Mucosa of descending colon (tissue), 3 donors: Measurements from ENCODE around the gene FOXA1. TPM values are rescaled to one million over a fixed set of nuclear protein-coding genes. Genes with fewer than 3 reads are reported as not detected.

Source experiments
- ATAC-seq: fragments of 200-7000 bp; cut with Tn5 transposase; one replicate; pipeline ENCODE4 v1.9.1; 2020; ENCODE audit warnings: mild to moderate bottlenecking, moderate library complexity
- DNase-seq, 3 donors: peaks; one replicate each; pipeline ENCODE4 v3.0.0-alpha.2; 2020
- H3K36me3 ChIP-seq: fragments of 200-600 bp; one replicate; pipeline ENCODE4 v1.8.0; 2021; ENCODE audit warnings: low read depth, mild to moderate bottlenecking
- H3K4me1 ChIP-seq: fragments of 200-600 bp; one replicate; pipeline ENCODE4 v1.8.0; 2021; ENCODE audit warnings: low read depth, mild to moderate bottlenecking
- H3K4me3 ChIP-seq: fragments of 200-600 bp; one replicate; pipeline ENCODE4 v1.8.0; 2021; ENCODE audit warnings: mild to moderate bottlenecking
- H3K9me3 ChIP-seq: fragments of 200-600 bp; one replicate; pipeline ENCODE4 v1.8.0; 2021; ENCODE audit warnings: mild to moderate bottlenecking
- intact Hi-C, 2 donors: fragments of 100-400 bp; cut with DNase I in 1 of 2; cut with micrococcal nuclease in 1 of 2; formaldehyde crosslinking; loops; one replicate each; pipeline versions ENCODE4 v1.11.0 to v1.11.1; 2022; cut with DNase I, micrococcal nuclease
- total RNA-seq, 3 donors: library from RNA; stranded (reverse); fragmentation: NEBNext Ultra II Directional in 2 of 3; extraction: Animal tissue kit (Norgen Biotek cat#: 25700) in 2 of 3; gene quantifications; one replicate each; pipeline versions ENCODE4 v1.2.1 to v1.2.4, GENCODE V29; 2021 to 2023
- TF ChIP-seq, protein P1 (sequence below): fragments of 200-600 bp; IDR thresholded peaks from one replicate; pipeline ENCODE4 v1.8.0; 2022; ENCODE audit warnings: antibody characterized with exemption, mild to moderate bottlenecking
- donor health status: DM: no; HTN: no; CAD: no; lungs with moderate emphysema.
- donor health status: DM: no; HTN: no; CAD: no.
- donor health status: DM: no; HTN: yes; CAD: no.

The FOXA1 gene
- total RNA-seq, 3 donors from 2014 or later, result 21.1 to 73.3 (median 64.5) TPM

DNA sequence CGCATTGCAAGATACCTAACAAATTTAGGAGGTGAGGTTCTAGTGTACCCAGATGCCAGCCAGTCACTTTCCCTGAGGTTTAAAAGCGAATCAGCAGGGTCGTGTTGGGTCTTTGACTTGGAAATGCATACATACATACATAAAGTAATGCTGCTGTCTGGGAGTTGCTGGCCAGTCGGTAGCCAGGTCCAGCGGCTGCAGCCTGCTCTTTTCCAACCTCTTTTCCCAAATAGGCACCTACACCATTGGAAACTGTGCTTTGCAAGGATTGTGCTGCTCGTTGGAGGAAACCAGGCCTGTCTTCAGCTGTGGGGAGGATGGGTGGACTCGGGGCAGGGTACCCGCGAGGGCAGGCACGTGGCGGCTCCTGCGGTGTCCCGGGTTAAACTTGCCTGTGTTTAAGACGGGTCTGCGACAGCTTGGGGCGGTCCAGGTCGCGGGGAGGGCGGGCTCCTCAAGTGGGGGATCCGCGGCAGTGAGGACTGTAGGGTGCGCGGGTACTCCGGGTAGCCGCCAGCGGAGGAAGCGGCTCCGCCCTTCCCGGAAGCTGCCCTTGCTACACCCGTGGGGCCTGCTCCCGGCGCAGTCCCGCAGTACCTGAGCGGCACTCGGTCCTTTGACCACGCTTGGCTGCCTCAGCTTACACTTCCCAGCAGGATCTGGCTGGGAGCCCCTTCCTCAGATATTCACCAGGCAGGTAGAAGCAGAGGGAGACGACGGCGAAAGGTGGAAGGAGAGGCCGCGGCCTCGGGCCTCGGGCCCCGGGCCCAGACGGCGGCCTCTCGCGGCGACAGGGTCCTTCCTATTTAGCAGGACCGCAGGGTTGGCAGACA is 3.1 kb upstream of the FOXA1 start:
- TF ChIP-seq, protein P1, sequence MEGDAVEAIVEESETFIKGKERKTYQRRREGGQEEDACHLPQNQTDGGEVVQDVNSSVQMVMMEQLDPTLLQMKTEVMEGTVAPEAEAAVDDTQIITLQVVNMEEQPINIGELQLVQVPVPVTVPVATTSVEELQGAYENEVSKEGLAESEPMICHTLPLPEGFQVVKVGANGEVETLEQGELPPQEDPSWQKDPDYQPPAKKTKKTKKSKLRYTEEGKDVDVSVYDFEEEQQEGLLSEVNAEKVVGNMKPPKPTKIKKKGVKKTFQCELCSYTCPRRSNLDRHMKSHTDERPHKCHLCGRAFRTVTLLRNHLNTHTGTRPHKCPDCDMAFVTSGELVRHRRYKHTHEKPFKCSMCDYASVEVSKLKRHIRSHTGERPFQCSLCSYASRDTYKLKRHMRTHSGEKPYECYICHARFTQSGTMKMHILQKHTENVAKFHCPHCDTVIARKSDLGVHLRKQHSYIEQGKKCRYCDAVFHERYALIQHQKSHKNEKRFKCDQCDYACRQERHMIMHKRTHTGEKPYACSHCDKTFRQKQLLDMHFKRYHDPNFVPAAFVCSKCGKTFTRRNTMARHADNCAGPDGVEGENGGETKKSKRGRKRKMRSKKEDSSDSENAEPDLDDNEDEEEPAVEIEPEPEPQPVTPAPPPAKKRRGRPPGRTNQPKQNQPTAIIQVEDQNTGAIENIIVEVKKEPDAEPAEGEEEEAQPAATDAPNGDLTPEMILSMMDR, result no peak
- DNase-seq (peak; percentile 76 to 84 (median 80)), ATAC-seq (peak; percentile 55)
- no peaks in the 10 kb centered on the region for H3K9me3 ChIP-seq
- H3K36me3 ChIP-seq, result peaks cover 4% of the 10 kb centered on the region
- peaks cover 5% of the 10 kb centered on the region for H3K4me1 ChIP-seq
- H3K4me3 ChIP-seq, result no peak overlapping the region
- intact Hi-C loops, result loop anchor here in 1 of 2 donors (10.0 kb wide), 1 partner anchor 353 kb away; no protein-coding TSS in a partner anchor

DNA sequence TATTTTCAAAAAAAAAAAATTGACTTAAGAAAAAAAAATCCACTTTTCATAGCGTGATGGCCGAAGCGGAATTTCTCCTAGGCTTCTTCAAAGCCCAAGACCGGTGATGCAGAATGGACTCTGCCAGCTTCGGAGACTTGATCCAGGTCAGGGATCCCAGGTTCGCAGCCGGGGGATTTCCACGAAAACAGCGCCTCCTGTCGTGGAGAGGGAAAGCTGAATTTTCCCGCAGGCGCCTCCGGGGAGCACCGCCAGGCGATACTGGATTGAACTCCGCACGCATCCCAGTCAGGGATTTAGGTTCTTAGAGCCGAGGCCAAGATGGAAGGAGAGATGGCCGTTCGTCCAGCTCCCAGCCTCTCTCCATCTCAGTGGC is 2.5 kb upstream of the FOXA1 start:
- H3K9me3 ChIP-seq, result no peaks in the 10 kb centered on the region
- H3K36me3 ChIP-seq, result peaks cover 4% of the 10 kb centered on the region
- intact Hi-C loops, result loop anchor here in 1 of 2 donors (10.0 kb wide), 1 partner anchor 353 kb away; no protein-coding TSS in a partner anchor
- H3K4me1 ChIP-seq, result peaks cover 3% of the 10 kb centered on the region
- ATAC-seq (peak; percentile 33), DNase-seq (peak; percentile 69 to 81 (median 69))
- TF ChIP-seq, protein P1, result peak; percentile 38
- no peak overlapping the region for H3K4me3 ChIP-seq

DNA sequence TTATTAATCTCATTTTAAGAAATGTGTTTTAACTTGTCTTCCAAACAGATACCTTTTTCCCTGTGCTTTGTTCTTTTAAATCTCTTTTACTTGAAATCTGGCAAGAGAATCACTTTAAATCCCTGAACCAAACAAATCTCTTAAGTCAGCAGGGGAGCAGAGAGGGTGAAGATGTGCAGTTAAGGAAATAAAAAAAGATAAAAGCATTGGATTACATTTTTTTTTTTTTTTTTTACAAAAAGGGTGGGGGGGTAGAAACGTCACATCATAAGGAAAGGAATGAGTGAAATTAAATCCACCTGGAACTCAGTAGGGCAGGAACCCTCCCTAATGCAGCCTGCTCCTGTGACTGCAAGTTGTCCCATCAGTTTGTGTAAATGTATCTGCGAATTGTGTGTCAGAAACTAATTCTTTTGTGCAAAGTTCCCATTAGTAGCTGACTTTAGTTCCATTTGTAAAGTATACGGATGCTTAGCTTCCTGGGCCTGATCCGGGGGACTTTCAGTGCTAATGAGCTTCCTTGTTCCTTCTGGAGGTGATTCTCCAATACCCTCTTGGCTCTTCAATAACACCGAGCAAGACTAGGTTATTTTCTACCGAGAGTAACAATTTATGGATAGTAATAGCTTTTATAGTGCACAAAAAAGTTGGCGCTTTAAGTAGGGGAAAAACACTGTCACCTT is 1.9 kb upstream of the FOXA1 start:
- Histone ChIP-seq H3K9me3 (no peaks in the 10 kb centered on the region), H3K4me1 (peaks cover 2% of the 10 kb centered on the region), H3K4me3 (no peak overlapping the region), H3K36me3 (peaks cover 4% of the 10 kb centered on the region)
- TF ChIP-seq, protein P1, result no peak
- no peak for ATAC-seq
- intact Hi-C loops, result loop anchor here in 1 of 2 donors (10.0 kb wide), 1 partner anchor 352 kb away; no protein-coding TSS in a partner anchor
- no peak for DNase-seq

DNA sequence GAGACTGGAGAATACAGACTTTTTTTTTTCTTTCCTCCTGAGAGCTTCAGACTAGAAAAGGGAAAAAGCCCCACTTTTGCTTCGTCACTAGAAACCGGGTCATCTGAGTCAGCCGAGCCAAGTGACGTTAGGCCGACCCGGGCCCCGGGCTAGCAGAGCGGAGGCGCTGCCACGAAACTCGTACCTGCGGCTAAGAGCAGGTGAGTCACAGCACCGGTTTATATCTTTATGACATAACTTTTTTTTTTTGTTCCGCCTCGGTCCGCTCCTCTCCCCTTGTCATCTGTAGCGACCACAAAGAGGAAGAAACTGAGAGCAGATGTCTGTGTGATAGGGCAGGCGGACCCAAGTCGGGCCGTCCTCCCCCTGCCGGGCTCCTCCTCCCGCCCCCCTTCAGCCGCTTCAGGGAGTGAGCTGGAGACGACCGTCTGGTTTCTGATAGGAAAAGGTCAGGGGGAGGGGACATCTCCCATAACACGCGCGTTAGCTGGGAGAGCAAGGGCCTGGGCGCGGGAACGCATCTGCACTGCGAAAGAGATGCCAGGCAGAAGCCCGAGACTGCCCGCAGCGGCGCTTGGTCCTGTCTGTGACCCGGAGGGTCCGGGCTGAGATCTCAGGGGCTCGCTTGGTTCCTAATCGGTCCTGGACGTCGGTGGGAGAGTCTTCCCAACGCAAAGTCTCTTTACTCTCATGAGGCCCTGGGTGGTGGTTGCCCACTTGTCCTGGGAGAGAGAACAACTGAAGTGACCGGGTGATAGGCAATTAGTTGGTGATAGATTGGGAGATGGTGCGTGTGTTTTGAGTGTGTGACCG is 966 bp upstream of the FOXA1 start:
- DNase-seq (peak; percentile 89 to 92 (median 91)), ATAC-seq (peak; percentile 71)
- Histone ChIP-seq H3K36me3 (peaks cover 4% of the 10 kb centered on the region), H3K9me3 (no peaks in the 10 kb centered on the region), H3K4me3 (peak overlapping the region; percentile 54), H3K4me1 (peaks cover 2% of the 10 kb centered on the region)
- TF ChIP-seq, protein P1, result no peak
- intact Hi-C loops, result loop anchor here in 1 of 2 donors (10.0 kb wide), 1 partner anchor 351 kb away; no protein-coding TSS in a partner anchor
